ENCODE data around the gene DACT1.

DNA sequence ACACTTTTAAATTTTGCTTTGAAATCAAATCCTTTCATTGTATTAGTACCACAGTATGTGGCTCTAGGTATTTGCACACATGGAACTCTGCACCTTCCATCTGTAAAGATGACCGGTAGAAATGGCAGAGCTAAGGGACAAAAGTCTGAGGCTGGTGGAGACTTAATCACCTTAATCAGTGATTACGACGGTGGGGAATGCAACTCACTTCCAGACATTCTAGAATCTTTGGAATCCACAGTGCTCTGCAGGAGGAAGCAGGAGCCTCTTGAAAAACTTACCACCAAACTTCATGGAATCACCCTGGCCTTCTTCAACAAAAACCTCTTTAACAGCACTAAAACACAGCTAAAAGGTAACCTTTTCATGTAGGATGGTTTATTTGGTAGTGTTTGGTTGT lies 3.9 kb upstream of the DACT1 start:
- TF ChIP-seq POLR2A (IDR thresholded peaks at IDR 0.05) = no peak
- TF ChIP-seq, protein P1, sequence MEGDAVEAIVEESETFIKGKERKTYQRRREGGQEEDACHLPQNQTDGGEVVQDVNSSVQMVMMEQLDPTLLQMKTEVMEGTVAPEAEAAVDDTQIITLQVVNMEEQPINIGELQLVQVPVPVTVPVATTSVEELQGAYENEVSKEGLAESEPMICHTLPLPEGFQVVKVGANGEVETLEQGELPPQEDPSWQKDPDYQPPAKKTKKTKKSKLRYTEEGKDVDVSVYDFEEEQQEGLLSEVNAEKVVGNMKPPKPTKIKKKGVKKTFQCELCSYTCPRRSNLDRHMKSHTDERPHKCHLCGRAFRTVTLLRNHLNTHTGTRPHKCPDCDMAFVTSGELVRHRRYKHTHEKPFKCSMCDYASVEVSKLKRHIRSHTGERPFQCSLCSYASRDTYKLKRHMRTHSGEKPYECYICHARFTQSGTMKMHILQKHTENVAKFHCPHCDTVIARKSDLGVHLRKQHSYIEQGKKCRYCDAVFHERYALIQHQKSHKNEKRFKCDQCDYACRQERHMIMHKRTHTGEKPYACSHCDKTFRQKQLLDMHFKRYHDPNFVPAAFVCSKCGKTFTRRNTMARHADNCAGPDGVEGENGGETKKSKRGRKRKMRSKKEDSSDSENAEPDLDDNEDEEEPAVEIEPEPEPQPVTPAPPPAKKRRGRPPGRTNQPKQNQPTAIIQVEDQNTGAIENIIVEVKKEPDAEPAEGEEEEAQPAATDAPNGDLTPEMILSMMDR (IDR thresholded peaks at IDR 0.05) = no peak

All from lower leg skin (tissue), 3 donors.